ENCODE data around the gene ABCF2.
A peak's percentile ranks its signal among the peaks of the same experiment; 100 is the strongest.

Gene ABCF2

DNA sequence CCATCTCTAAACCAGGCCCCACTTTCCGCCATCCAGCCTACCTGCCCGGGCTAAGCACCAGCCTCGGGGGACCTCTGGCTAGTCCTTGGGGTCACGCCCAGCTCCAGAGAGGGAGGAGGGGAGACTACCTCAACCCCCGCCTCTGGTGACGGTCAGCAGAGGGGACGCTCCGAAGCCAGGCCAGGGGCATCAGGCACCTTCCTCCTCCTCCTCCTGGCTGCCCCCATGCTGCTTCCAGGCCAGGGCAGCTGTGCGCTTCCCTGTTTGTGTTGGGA, 25.5 kb upstream of the ABCF2 start:
- DNase-seq = no peak

DNA sequence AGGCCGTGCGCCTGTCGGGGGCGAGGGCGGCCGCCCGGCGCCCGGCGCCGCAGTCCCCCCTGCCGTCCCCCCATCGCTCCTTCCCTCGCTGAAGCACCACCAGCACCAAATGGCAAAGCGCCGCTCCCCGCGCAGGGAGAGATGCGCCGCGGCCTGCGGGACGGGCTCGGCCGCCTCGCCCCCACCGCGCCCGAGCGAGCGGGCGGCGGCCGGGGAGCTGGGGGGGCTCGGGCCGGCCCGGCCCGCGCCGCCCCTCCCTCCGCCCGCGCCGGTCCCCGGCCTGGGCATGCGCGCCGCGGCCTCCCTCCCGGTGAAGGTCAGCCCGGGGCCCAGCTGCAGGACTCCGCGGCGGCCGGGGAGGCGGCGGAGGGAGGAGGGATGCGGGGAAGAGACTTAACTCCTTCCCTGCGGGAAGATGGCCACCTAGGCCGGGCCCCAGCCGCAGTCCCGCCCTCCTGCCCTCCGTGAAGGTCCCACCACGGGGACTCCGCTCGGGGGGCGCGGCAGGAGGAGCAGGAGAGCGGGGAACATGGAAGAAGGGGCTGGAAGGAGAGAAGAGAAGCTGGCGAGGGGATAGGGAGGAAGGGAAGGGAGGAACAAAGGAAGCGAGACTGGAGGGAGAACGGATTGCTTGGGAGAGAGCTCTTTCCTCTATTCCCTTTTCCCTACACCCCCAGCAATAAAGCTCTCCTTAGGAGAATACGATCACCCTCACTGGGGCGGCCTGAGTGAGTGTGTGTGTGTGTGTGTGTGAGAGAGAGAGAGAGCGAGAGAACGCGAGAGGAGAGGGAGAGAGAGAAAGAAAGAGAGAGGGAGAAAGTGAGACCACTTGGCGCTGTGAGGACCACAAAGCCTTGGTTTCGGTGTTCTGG, 24.9 kb upstream of the ABCF2 start:
- DNase-seq = peak; percentile 91

DNA sequence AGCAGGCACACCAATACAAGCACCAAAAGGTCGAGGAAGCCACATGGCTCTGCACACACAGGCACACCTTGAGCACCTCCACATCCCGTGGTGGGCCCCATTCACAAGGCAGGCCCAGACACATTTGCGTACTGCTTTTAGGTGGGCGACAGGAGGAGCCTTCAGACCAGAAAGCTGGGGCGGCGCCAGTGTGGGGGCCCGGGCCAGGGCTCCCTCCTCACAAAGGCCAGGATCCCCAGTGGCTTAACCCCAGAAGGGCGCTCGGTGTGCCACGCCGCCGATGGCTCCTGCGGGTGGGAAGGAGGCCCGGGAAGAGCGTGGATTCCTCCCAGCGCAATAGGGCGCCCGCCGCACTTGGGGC, 24.3 kb upstream of the ABCF2 start:
- DNase-seq = no peak

DNA sequence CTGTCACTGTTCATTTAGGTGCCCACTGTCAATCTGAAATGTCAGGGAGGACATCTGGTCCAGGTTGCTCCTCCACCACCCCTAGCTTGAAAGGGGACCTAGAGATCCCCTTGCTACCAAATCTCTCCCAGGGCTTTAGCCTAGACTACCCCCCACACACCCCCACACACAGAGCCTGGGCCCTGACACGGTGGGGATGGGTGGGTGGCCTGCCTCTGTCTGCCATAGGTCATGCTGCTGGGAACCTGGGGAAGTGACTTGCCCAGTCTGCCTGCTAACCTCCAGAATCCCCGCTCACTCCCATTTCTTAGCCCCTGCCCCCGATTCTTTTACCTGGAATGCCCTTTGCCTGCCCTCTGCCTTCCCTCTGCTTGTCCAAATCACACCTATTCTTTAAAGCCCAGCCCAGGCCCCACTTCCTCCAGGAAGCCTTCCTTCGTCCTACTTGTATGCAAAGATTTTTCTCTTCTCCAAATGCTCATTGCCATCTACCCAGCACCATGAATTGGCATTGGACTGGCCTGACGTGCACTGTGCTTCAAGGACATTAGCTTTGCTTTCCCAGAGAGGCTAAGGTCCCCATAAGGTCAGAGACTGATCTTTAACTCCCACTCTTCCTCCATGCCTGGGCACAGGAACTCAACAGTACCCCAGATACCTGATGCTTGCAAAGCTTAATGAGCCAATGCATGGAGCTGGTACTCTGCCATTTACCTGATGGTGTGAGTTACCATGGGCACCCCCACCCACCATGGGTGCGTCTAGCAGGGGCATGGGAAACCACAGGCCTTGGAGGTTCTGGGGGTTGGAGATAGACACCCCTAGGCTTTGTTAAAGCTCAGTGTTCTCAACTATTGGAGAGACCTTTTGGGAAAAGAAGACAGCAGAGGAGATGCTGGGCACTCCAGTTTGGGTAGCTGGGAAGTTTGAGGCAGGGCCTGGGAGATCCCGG, 23.5 kb upstream of the ABCF2 start:
- DNase-seq = no peak

DNA sequence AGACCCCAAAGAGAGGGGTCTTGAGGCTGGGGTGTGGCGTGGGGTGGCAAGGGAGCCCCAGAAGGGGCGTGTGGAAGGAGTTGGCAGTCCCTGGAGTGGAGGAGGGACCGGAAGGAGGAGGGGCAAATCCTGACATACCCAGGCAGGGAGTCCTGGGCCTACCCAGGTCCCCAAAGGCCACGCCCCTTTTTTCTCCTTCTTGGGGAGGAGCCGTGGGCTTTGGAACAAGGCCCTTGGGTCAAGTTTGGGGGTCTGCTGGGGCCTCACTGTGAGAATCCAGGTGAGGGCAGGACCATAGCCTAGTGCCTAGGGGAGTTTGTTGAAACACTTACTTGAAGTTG, 22.7 kb upstream of the ABCF2 start:
- DNase-seq = peak; percentile 77

DNA sequence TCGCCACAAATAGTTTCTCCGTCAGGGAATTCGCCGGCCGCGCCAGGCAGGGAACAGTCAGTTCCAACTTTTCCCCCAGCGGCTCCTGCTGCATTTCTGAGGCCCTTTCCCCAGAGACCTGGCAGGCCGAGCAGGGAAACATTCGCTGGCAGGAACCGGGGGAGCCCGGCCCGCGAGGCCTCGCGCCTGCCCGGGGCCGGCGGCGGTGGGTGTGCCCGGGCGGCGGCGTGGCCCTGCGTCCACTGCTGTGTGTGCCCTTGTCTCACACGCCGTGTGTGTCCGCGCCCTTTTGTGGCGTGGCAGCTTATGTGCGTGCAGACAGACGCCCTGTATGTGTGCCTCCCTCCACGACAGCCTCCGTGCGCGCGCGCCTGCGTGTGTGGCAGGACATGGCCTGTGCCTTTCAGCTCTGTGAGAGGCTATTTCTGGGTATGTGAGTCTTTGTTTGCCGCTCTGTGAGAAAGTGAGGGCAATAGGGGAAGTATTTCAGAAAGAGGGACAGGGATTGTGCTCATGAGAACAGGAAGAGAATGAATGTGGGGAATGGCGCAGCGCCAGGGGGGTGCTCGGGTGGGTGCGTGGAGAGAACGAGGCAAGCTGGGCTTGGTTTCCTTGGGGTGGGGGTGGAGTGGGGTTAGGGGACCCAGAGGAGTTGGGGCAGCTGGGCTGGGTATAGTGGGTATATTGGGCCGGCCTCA, 22.2 kb upstream of the ABCF2 start:
- peak; percentile 86 for DNase-seq

DNA sequence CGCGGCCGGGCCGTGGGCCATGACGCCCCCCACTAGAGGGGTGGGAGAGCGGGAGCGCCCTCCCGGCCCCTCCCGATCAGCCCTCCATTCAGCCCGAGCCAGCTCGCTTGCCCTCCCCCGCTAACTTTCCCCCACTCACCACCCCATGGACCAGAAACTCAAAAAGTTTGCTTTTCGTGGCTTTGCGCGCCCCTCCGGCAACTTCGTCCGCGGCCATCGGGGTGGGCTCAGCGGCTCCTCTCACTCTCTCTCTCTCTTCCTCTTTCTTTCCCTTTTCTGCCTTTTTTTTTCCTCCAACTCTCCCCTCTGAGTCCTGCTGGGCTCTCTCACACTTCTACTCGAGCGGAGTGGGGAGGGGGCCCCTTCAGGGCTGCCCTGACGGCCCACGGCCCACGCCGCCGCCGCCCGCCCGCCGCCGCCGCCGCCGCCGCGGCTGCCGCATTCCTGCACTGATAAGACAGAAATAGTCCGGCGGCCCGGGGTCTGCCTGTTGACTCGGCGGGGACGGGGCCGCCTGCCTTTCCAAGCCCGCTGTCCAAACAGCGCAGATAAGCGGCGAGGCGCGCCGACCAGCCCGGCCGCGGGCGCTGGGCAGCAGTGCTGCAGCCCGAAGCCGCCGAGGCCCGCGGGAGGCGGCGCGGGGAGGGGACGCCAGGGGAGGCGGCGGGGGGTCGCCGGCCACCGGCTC, 21.5 kb upstream of the ABCF2 start, which contains the start of gene SMARCD3:
SMARCD3 (minus strand) TSS at position 349 of the 688 bp plus-strand sequence; CDS start at position 217, 132 bp downstream.
- DNase-seq = peak; percentile 89

DNA sequence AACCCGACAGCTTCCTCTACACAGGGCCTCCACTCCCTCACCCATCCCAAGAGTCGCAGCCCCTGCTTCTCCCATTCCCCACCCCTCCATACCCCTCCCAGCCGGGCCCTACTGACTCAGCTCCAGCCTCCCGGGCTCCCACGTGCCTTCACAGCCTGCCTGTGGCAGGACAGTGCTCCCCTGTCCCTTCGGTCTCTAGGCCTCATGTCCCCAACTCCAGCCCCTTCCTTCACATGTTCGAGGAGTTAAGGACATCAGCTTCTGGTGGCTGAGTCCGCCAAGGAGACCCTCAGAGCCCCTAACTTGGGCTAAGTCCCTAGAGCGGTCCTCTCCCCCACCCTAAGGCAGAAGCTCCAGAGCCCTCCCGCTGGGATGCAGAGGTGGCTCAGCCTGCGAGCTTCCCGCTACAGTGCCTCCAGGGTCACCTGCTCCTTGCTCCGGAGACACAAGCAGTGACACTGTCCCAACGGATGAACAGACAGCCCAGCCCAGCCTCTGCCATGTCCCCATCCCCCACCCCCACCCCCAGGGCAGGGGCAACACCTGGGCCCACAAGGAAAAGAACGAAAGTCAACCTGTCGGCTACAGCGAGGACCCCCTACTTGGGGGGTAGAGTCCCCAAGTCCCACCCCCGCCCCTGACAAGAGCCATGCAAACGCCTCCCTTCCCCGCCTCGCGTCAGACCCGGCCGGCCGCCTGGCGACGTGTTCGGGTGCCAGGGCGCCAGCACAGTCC, 20.8 kb upstream of the ABCF2 start:
- peak; percentile 87 for DNase-seq

DNA sequence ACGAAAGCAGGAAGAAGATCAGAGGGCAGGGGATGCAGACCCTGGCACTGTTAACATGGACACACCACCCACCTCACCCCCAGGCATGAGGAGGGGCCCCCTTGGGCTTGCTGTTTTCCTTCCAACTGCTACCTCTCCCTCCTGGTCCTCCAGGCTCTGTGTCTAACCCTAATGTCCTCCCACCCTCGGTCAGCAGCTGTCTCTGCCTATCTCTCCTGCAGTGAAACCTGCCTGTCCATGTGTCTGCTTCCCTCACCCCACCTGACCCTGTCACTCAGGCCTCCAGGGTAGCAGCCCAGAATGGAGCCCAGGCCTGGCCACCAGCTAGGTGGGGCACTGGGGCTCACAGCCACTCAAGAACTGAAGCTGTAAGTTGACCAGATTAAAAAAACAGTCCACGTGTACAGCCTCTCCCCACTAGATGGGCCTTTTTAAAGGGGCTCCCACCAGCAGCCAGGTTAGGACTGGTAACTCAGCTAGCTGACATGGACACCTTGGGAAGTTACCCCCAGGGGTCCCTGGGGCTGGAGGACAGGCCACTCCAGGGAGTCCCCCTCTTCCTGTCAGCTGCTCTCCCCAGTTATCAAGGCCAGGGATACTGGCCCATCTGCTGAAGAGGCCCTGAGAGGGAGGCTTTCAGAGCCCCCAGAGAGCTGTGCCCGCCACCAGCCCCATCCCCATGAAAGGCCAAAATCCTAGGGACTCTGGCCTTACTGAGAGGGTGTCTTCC, 20.0 kb upstream of the ABCF2 start:
- DNase-seq = no peak

DNA sequence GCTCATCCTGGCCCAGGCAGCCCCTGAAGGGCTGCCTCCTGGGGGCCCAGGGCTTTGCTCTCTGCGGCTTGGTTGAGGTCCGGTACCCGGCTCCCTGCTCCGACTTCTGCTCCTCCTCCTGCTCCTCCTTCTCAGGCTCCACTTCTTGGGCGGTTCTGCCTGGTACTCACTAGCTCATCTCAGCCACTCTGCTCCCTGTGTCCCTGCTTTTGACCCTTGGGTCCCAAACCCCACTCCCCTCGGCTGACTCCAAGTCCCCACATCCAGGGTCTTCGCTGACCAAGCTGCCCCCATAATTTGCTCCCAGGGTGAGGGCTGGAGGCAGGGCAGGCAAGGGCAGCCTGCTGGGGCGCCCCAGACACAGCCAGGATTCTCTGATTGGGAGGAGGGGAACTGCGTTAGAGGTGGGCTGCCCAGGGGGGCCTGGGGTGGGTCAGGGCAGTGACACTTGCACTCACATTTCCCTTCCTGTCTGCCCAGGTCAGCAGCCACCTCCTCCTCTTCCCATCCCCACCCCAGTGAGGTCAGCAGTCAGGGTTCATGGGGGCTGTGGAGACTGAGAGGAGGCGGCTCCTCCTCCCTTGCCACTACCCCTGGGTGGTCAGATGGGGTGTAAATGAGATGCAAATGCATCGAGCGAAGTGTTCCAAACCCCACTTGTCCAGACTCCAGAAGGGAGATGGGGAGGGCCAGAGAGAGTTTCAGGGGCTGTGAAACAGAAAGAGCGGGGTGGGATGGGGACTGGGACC, 19.3 kb upstream of the ABCF2 start:
- no peak for DNase-seq

DNA sequence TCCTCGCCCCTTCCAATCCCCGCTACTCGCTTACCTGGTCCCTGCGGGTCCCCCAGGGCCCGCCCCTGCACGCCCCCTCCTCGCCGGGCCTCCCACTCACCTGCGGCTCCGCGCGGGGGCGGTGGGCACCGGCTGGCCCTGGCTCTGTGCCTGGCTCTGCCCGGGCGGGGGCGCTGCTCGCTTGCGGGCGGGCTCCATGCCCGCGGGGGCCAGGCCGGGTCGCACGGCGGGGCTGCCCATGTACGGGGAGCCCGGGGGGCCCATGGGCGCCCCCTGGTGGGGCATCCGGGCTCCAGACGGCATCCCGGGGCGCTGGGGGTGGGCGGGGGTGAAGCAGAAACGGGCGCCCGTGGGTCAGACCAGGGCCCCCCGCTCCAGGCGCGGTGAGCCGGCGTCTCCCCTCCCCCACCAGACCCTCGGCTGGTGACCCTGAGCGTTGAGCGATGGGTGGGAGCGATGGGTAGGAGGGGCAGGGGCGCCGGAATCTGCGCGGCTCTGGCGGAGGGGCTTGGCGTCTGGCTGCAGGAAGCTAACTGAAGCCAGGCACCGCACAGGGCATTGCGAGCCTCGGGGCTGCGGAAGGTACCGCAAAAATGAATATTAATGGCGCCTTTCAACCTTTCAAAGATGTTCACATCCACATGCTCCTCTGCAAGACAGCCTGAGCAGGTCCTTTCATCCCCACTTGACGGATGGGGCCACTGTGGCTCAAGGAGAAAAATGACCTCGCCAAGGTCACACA, 18.5 kb upstream of the ABCF2 start:
- DNase-seq = peak; percentile 93

DNA sequence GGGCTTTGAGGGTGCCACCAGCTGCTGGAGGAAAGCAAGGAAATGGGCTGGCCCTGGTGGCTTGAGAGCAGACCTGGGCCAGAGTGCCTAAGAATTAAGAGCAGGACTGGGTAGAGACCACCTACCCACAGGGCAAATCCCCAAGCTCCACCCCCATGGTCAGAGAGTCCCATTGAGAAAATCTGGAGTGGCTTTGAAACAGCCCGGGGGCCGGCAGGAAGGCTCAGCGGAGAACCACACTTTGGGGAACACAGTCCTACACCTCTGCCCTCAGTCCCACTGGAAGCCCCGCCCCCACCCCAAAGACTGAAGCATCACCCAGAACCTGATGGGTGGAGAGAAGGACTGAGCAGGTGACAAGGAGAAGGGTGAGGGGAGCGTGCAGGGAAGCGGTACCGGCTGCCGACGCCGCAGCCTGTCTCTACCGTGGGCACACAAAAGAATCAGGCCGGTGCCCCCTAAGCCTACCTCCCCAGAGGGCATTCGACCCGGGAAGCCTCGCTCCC, 17.9 kb upstream of the ABCF2 start:
- DNase-seq = no peak

DNA sequence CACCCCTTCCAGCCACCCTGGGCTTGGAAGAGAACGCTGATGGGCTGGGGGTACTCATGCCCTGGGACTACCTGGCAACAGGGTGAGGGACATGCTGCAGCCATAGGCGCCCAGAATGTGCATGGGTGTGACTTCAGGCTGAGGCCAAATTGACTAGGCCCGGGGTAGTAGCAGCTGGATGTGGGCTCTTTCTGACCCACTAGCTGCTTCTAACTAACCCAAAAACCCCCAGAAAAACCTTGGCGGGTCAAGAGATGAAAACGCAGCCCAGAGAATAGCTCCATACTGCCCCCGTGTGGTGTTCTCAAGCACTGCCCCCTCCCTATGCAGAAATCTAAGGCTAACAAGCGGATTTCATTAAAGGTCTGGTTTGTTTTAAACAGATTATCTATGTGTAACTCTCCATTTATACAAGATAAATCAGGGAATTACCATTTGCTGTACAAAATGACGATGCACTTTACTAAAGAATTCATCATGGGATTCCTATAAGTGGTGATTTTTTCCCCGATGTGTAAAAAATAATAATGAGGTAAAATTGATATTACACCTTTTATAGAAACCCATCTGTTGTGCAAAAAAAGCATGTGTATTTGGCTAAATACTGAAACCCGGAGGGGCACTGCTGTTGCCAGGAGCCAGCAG, 17.3 kb upstream of the ABCF2 start:
- DNase-seq = no peak

DNA sequence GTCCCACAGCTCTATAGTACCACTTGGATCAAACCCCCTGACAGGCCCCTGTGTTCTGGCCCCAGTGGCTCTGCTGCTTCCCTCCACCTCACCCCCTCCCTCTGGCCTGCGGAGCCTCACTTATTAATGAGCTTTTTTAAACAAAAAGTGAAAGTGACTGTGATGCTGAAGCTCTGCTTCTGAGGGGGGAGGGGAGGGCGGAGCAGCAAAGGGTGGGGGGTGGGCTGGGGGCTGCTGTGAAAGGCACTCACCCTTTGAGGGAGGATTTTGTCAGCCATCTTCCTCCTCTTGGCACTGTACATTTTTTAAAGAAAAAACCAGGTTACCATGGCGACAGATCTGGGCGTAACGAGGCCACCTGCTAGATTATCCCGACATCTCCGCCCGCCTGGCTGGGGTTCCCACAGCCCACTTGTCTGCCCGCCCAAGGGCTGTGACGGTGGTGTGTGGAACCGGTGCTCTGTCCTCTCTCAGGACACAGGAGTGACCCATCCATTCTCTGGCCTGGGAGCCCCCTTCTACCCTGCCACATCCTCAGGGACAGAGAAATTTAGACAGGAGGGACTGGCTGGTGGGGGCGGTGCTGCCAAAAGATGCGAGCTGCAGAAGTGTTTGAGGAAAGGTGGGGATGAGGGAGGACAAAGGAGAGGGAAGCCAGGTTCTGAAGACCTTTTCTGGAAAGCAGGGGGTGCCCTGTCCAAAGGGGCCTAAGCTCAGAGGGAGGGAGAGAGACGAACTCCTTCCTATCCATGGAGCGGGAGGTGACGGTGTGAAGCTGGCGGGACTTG, 16.6 kb upstream of the ABCF2 start:
- DNase-seq = no peak

DNA sequence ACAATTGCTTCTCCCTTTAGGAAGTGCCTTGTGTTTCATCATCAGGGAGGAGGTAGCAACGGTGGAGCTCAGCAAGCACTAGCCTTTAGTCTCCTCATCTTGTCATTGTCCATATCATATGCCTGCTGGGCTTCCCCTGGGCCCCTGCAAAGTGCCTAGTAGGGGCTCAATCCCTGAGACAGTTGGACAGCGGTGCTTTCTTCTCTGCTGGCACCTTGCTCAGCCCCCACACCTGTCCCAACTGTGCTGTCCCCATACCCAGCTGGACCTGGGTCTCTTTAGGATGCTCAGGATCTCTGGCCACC, 16.0 kb upstream of the ABCF2 start:
- no peak for DNase-seq

DNA sequence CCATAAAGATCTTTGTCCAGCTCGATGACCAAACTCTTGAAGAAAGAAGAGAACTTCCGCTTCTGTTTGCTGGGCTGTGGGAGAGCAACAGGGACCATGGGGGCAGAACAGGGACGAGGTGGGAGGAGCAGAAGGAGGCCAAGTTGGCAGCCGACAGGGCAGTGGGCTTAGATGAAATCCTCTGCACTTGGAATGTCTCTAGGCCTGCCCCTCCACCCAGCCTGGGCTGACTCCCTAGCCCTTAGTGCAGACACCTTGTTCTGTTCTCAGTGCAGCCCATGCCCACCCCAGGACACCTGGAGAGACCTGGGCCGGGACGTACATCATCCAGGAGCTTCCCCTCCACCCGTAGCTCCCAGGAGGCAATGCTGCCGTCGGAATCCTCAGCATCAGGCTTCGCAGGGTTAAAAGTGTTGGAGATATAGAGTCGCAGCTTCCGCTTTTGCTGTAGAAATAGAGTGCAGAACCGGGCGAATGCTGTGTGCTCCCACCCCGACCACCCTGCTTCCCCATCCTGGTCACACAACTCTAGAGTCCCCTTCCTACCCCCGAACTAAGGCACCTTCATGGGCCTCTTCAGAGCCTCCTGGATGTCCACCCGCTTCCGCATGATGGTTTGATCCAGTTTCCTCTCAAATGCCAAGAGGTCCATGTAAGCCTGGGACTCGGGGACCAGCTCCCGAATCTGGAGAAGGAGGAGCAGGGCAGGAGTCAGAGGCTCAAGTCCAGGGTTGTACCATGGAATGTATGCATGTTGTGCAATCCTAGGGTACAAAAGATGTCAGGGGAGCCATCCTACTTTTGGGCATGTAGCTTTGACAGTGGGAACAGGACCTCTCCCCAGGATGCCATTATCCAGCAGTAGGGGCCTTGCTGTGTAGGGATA, 15.4 kb upstream of the ABCF2 start:
- DNase-seq = no peak

DNA sequence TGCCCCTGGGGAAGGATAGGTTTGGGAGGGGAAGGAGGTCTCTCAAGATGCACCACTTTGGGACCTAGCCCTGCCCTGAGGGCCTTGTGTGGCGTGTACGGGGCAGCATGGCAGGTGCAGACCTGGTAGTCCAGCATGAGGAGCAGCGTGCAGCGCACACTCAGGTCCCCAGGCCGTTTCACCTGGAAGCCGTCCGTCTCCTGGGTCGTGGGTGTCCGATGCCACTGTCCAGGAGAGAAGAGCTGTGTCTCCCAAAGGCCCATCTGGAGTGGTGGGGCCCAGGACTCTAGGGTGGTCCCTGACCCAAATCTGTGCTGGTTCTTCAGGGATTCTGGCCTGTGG, 14.7 kb upstream of the ABCF2 start:
- no peak for DNase-seq
